GM12878 (cell line): Measurements from ENCODE around the gene POLK. TPM values are rescaled to one million over a fixed set of nuclear protein-coding genes. Genes with fewer than 3 reads are reported as not detected.

Source experiments
- ASH2L ChIP-seq: fragments of 300-600, 200-600 bp; sonication (generic); IDR thresholded peaks from 2 replicates; pipeline ENCODE4 v1.6.1; 2017; ENCODE audit warnings: low read depth, mild to moderate bottlenecking, borderline replicate concordance
- ATF7 ChIP-seq: fragments of 450-650 bp; IDR thresholded peaks from 2 replicates; pipeline ENCODE4 v1.6.1; 2016; ENCODE audit warnings: low read depth, mild to moderate bottlenecking
- BCL11A ChIP-seq: IDR thresholded peaks from 2 replicates; pipeline ENCODE4 v1.6.1; 2011; ENCODE audit warnings: low read depth, low read length
- DPF2 ChIP-seq: fragments of 450-650 bp; IDR thresholded peaks from 2 replicates; pipeline ENCODE4 v1.6.1; 2017; ENCODE audit warnings: mild to moderate bottlenecking
- ETV6 ChIP-seq, 2 experiments: fragments of 450-650 bp in 1 of 2; IDR thresholded peaks in 1 of 2; conservative IDR thresholded peaks in 1 of 2; 2 replicates each; pipeline ENCODE4 v1.6.1; 2014; ENCODE audit warnings: antibody characterized with exemption in 1 of 2, borderline replicate concordance in 1 of 2, low read depth in 1 of 2, mild to moderate bottlenecking in 1 of 2, moderate library complexity in 1 of 2
- FOXM1 ChIP-seq: IDR thresholded peaks from 2 replicates; pipeline ENCODE4 v1.6.1; 2012; ENCODE audit warnings: low read depth, mild to moderate bottlenecking, inconsistent platforms, low read length, moderate library complexity
- GATAD2B ChIP-seq: fragments of 450-650 bp; conservative IDR thresholded peaks from 2 replicates; pipeline ENCODE4 v1.6.1; 2017; ENCODE audit warnings: low read depth, mild to moderate bottlenecking, moderate library complexity
- IKZF2 ChIP-seq, 2 experiments: fragments of 450-650 bp; IDR thresholded peaks; 2 replicates each; pipeline ENCODE4 v1.6.1; 2017; ENCODE audit warnings: mild to moderate bottlenecking in 2 of 2, moderate library complexity in 2 of 2
- MEF2A ChIP-seq: IDR thresholded peaks from 2 replicates; pipeline ENCODE4 v1.6.1; 2011; ENCODE audit warnings: low read depth, mild to moderate bottlenecking, low read length, moderate library complexity; ENCODE audit not compliant: insufficient read depth
- NBN ChIP-seq: fragments of 450-650 bp; IDR thresholded peaks from 2 replicates; pipeline ENCODE4 v1.6.1; 2016
- NFIC ChIP-seq: IDR thresholded peaks from 2 replicates; pipeline ENCODE4 v1.6.1; 2012; ENCODE audit warnings: low read depth, mild to moderate bottlenecking, inconsistent platforms, low read length, moderate library complexity
- RELB ChIP-seq: fragments of 450-650 bp; IDR thresholded peaks from 2 replicates; pipeline ENCODE4 v1.6.1; 2017; ENCODE audit warnings: low read depth, mild to moderate bottlenecking, moderate library complexity
- TCF12 ChIP-seq: IDR thresholded peaks from 2 replicates; pipeline ENCODE4 v1.6.1; 2011; ENCODE audit warnings: low read depth, mild to moderate bottlenecking, low read length
- USF1 ChIP-seq: IDR thresholded peaks from 2 replicates; pipeline ENCODE4 v1.6.1; 2011; ENCODE audit warnings: borderline replicate concordance, low read depth, mild to moderate bottlenecking, moderate library complexity, mixed read lengths, low read length; ENCODE audit not compliant: insufficient read depth; ENCODE audit errors: extremely low read length
- ZBED1 ChIP-seq: IDR thresholded peaks from 2 replicates; pipeline ENCODE4 v1.6.1; 2016; ENCODE audit warnings: borderline replicate concordance
- ZNF207 ChIP-seq: fragments of 450-650 bp; IDR thresholded peaks from 2 replicates; pipeline ENCODE4 v1.6.1; 2014; ENCODE audit warnings: antibody characterized with exemption, mild to moderate bottlenecking, borderline replicate concordance
- ZNF384 ChIP-seq: IDR thresholded peaks from 2 replicates; pipeline ENCODE4 v1.6.1; 2012; ENCODE audit warnings: low read depth, mild to moderate bottlenecking, low read length, improper control_type of control experiment, borderline replicate concordance
- polyA plus RNA-seq, 11 experiments: library from polyadenylated mRNA; depleted of rRNA in 4 of 11; unstranded in 6 of 11; stranded (reverse) in 5 of 11; fragments of >200 nt; fragmentation: Nextera tagmentation in 4 of 11; fragmentation: Illumina TruSeq in 1 of 11; extraction: Ambion mirVana in 4 of 11; extraction: Trizol in 1 of 11; gene quantifications; 1 replicate in 1 of 11; 2 replicates in 10 of 11; pipeline versions ENCODE4 v1.2.1 to v1.2.3, GENCODE V29; 2011 to 2016; ENCODE audit warnings: inconsistent platforms in 2 of 11, missing spikeins in 2 of 11, low read depth in 1 of 11
- total RNA-seq, 4 experiments: library from RNA; depleted of rRNA in 3 of 4; stranded (reverse); fragments of >200 nt in 3 of 4; fragmentation: Illumina TruSeq in 1 of 4; extraction: Trizol in 1 of 4; gene quantifications; 2 replicates each; pipeline versions ENCODE4 v1.2.1 to v1.2.3, GENCODE V29; 2013 to 2021
- TF ChIP-seq, protein P1 (sequence below): fragments of 450-650 bp; IDR thresholded peaks from 2 replicates; pipeline ENCODE4 v1.6.1; 2016; ENCODE audit warnings: mild to moderate bottlenecking

Gene POLK
- total and polyA plus RNA-seq, 10 of the 15 experiments (the other 5 are each of a cell fraction or from before 2014, with no cell fraction given): 10.4 to 47.6 (median 29.0) TPM

GRCh38 chr5:75524071-75524470, 12.4 kb downstream of the POLK start (continued):
- TF ChIP-seq ETV6 (conservative IDR thresholded peaks at IDR 0.05 in 1 of 2, IDR thresholded peaks at IDR 0.05 in 1 of 2; ENCODE audit: borderline replicate concordance in 1 of 2, low read depth in 1 of 2): peak in 1 of 2 experiments; percentile 52; a peak in 1 of 4 replicates
- peak; percentile 50; the same call in 1 of the 2 replicates for TF ChIP-seq RELB
- TF ChIP-seq FOXM1: peak; percentile 82
- peak; percentile 91 for TF ChIP-seq NFIC
- peak; percentile 52 to 67; a peak in 2 of 4 replicates for TF ChIP-seq IKZF2 (IDR thresholded peaks at IDR 0.05)
- TF ChIP-seq BCL11A: peak; percentile 61
- TF ChIP-seq GATAD2B: no peak
- TF ChIP-seq ASH2L: 0 out of 2 replicates have a peak, but pooled peaks have one; percentile 12
- no peak for TF ChIP-seq DPF2
- peak; percentile 77 for TF ChIP-seq NBN
- TF ChIP-seq ATF7: peak; percentile 72
- peak; percentile 77; the same call in 1 of the 2 replicates for TF ChIP-seq ZBED1
- TF ChIP-seq ZNF207: no peak
- TF ChIP-seq USF1: no peak
- TF ChIP-seq, protein P1, sequence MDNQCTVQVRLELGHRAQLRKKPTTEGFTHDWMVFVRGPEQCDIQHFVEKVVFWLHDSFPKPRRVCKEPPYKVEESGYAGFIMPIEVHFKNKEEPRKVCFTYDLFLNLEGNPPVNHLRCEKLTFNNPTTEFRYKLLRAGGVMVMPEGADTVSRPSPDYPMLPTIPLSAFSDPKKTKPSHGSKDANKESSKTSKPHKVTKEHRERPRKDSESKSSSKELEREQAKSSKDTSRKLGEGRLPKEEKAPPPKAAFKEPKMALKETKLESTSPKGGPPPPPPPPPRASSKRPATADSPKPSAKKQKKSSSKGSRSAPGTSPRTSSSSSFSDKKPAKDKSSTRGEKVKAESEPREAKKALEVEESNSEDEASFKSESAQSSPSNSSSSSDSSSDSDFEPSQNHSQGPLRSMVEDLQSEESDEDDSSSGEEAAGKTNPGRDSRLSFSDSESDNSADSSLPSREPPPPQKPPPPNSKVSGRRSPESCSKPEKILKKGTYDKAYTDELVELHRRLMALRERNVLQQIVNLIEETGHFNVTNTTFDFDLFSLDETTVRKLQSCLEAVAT: peak; percentile 46; the same call in 1 of the 2 replicates
- peak; percentile 70 for TF ChIP-seq ZNF384
- TF ChIP-seq TCF12: 0 out of 2 replicates have a peak, but pooled peaks have one; percentile 28
- TF ChIP-seq MEF2A: peak; percentile 90
